CD14-positive monocyte (primary cell): Measurements from ENCODE around the gene FGF14. TPM values are rescaled to one million over a fixed set of nuclear protein-coding genes. Genes with fewer than 3 reads are reported as not detected.

ENCODE experiments used
- DNase-seq, 3 donors: peaks; one replicate each; pipeline ENCODE4 v3.0.0-alpha.2; 2011 to 2022
- H2AFZ ChIP-seq: 2 replicates; pipeline ENCODE4 v1.6.0; 2012; ENCODE audit warnings: mild to moderate bottlenecking, low read depth, low read length, inconsistent platforms; ENCODE audit not compliant: insufficient read depth, poor library complexity, severe bottlenecking
- H3K27ac ChIP-seq, 2 donors: 1 replicate in 1 of 2; 2 replicates in 1 of 2; pipeline ENCODE4 v1.5.1; 2012 to 2013; ENCODE audit warnings: low read length in 2 of 2, control low read depth in 1 of 2, inconsistent platforms in 1 of 2, low read depth in 1 of 2, mild to moderate bottlenecking in 1 of 2
- H3K27me3 ChIP-seq, 2 donors: one replicate each; pipeline versions ENCODE4 v1.6.0 to v1.6.1; 2011 to 2013; ENCODE audit warnings: low read length in 2 of 2; ENCODE audit not compliant: control insufficient read depth in 2 of 2, insufficient read depth in 2 of 2
- H3K36me3 ChIP-seq, 2 donors: replicated peaks in 1 of 2; 1 replicate in 1 of 2; 2 replicates in 1 of 2; pipeline versions ENCODE4 v1.5.1 to v1.6.1; 2012 to 2013; ENCODE audit warnings: low read length in 2 of 2, control low read depth in 1 of 2, inconsistent platforms in 1 of 2, mild to moderate bottlenecking in 1 of 2; ENCODE audit not compliant: insufficient read depth in 2 of 2, control insufficient read depth in 1 of 2
- H3K4me1 ChIP-seq, 2 donors: 1 replicate in 1 of 2; 2 replicates in 1 of 2; pipeline versions ENCODE4 v1.5.1 to v1.6.1; 2012 to 2013; ENCODE audit warnings: low read length in 2 of 2, control low read depth in 1 of 2, inconsistent platforms in 1 of 2, mild to moderate bottlenecking in 1 of 2, moderate library complexity in 1 of 2; ENCODE audit not compliant: insufficient read depth in 2 of 2, control insufficient read depth in 1 of 2
- H3K4me2 ChIP-seq: replicated peaks from 2 replicates; pipeline ENCODE3; 2012; ENCODE audit warnings: low read length, moderate library complexity, mild to moderate bottlenecking; ENCODE audit not compliant: poor library complexity, severe bottlenecking; ENCODE audit errors: extremely low read depth
- H3K4me3 ChIP-seq, 3 experiments: fragments of 200-600 bp in 1 of 3; sonication (generic) in 1 of 3; replicated peaks in 1 of 3; 1 replicate in 2 of 3; 2 replicates in 1 of 3; pipeline ENCODE4 v1.5.1; 2011 to 2013; ENCODE audit warnings: low read length in 3 of 3, mild to moderate bottlenecking in 3 of 3, control low read depth in 2 of 3, low read depth in 2 of 3, inconsistent platforms in 1 of 3, moderate library complexity in 1 of 3
- H3K79me2 ChIP-seq: 2 replicates; pipeline ENCODE4 v1.6.0; 2012; ENCODE audit warnings: mild to moderate bottlenecking, control low read depth, inconsistent platforms, low read length, moderate library complexity; ENCODE audit not compliant: insufficient read depth
- H3K9ac ChIP-seq: 2 replicates; pipeline ENCODE4 v1.6.0; 2017; ENCODE audit warnings: low read length, mild to moderate bottlenecking; ENCODE audit not compliant: insufficient read depth, poor library complexity, severe bottlenecking
- H3K9me3 ChIP-seq, 2 donors: replicated peaks in 1 of 2; 1 replicate in 1 of 2; 2 replicates in 1 of 2; pipeline versions ENCODE4 v1.5.1 to v1.6.1; 2012 to 2013; ENCODE audit warnings: low read length in 2 of 2, control low read depth in 1 of 2; ENCODE audit not compliant: control insufficient read depth in 1 of 2, insufficient read depth in 1 of 2
- H4K20me1 ChIP-seq: 2 replicates; pipeline ENCODE4 v1.6.0; 2012; ENCODE audit warnings: mild to moderate bottlenecking, low read length, control low read depth, moderate library complexity; ENCODE audit not compliant: insufficient read depth
- H3K27ac Mint-ChIP-seq, 7 donors: one replicate each; pipeline ENCODE4 v1.8.0; 2020; ENCODE audit warnings: mild to moderate bottlenecking in 7 of 7, mixed read lengths in 7 of 7, moderate library complexity in 6 of 7, inconsistent platforms in 2 of 7
- H3K27me3 Mint-ChIP-seq, 3 donors: one replicate each; pipeline ENCODE4 v1.8.0; 2021 to 2022; ENCODE audit warnings: low read depth in 3 of 3, mild to moderate bottlenecking in 3 of 3, mixed read lengths in 3 of 3, moderate library complexity in 3 of 3, inconsistent platforms in 1 of 3
- H3K36me3 Mint-ChIP-seq, 2 donors: one replicate each; pipeline ENCODE4 v1.8.0; 2020; ENCODE audit warnings: mixed read lengths in 2 of 2, inconsistent platforms in 1 of 2, mild to moderate bottlenecking in 1 of 2
- H3K4me1 Mint-ChIP-seq: one replicate; pipeline ENCODE4 v1.8.0; 2020; ENCODE audit warnings: mild to moderate bottlenecking, mixed read lengths
- H3K4me3 Mint-ChIP-seq, 2 donors: one replicate each; pipeline ENCODE4 v1.8.0; 2020; ENCODE audit warnings: mild to moderate bottlenecking in 2 of 2, mixed read lengths in 2 of 2, moderate library complexity in 1 of 2
- H3K9me3 Mint-ChIP-seq, 7 donors: one replicate each; pipeline ENCODE4 v1.8.0; 2020 to 2022; ENCODE audit warnings: mixed read lengths in 7 of 7, mild to moderate bottlenecking in 6 of 7, moderate library complexity in 6 of 7, inconsistent platforms in 2 of 7
- CTCF ChIP-seq: fragments of 200-600 bp; IDR thresholded peaks from one replicate; pipeline ENCODE4 v1.8.0; 2022; ENCODE audit warnings: antibody characterized with exemption, mild to moderate bottlenecking
- WGBS: methylation state at CpG from one replicate; pipeline ENCODE4 v1.1.5; 2013; ENCODE audit warnings: missing lambda C conversion rate; ENCODE audit not compliant: insufficient coverage; 5-methylcytosine and 5-hydroxymethylcytosine counted together
- intact Hi-C, 2 donors: fragments of 100-400 bp; cut with micrococcal nuclease; formaldehyde crosslinking; loops; one replicate each; pipeline versions ENCODE4 v1.15.0 to v1.15.1; 2023
- polyA plus RNA-seq, 3 donors: library from polyadenylated mRNA; depleted of rRNA in 1 of 3; unstranded in 2 of 3; stranded (reverse) in 1 of 3; fragments of 300-500 nt in 2 of 3; fragments of >200 nt in 1 of 3; fragmentation: Illumina TruSeq in 2 of 3; gene quantifications; 1 replicate in 2 of 3; 2 replicates in 1 of 3; pipeline ENCODE4 v1.2.3, GENCODE V29; 2012 to 2021

FGF14 gene
- polyA plus RNA-seq, 3 donors: not detected

DNA sequence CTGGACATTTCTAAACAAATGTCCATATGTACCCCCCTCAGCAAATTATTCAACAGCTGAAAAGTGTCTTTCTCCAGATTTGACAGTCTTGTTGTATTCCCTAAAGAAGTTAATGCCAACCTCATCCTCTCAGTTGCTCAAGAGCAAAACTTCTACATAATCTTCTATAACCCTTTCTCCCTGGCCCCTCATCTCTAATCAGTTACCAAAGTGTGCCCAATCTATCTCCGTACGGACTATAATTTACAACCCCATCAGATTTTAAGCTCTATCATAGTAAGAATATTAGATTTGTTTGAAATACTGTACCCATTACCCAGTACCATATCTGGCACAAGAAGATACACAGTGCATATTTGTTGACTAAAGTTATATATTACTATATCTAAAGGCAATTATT, 101.5 kb downstream of the FGF14 start:
- H3K36me3 Mint-ChIP-seq: no peaks in the 10 kb centered on the region

GRCh38 chr13:102299366-102299765, 102.5 kb downstream of the FGF14 start:
- WGBS: 93% methylated on average over 2 of the region's 6 CpGs
- Histone ChIP-seq H3K4me1 (no peaks in the 10 kb centered on the region), H2AFZ (no peak overlapping the region), H3K9me3 (no peaks in the 10 kb centered on the region), H3K4me2 (no peak overlapping the region), H3K36me3 (no peaks in the 10 kb centered on the region), H3K9ac (no peak overlapping the region), H3K4me3 (no peak overlapping the region), H3K27ac (no peak overlapping the region), H3K79me2 (no peaks in the 10 kb centered on the region), H3K27me3 (no peaks in the 10 kb centered on the region), H4K20me1 (no peaks in the 10 kb centered on the region)
- no peaks in the 10 kb centered on the region for H3K4me1 Mint-ChIP-seq
- H3K27ac Mint-ChIP-seq: no peak overlapping the region
- H3K9me3 Mint-ChIP-seq: peaks cover 0 to 2% (median 0%) of the 10 kb centered on the region in 7 donors
- TF ChIP-seq CTCF: no peak
- peaks cover 0 to 2% (median 0%) of the 10 kb centered on the region in 3 donors for H3K27me3 Mint-ChIP-seq
- no peak for DNase-seq
- H3K4me3 Mint-ChIP-seq: no peak overlapping the region
- intact Hi-C loops: no loop called here
- H3K36me3 Mint-ChIP-seq: no peaks in the 10 kb centered on the region

More for the DNA sequence above, 101.5 kb downstream of the FGF14 start:
- no peak overlapping the region for H3K4me3 Mint-ChIP-seq
- Histone ChIP-seq H4K20me1 (no peaks in the 10 kb centered on the region), H3K9me3 (no peaks in the 10 kb centered on the region), H3K4me1 (no peaks in the 10 kb centered on the region), H3K9ac (no peak overlapping the region), H3K4me3 (no peak overlapping the region), H3K79me2 (no peaks in the 10 kb centered on the region), H3K36me3 (no peaks in the 10 kb centered on the region), H3K4me2 (no peak overlapping the region), H3K27ac (no peak overlapping the region), H2AFZ (no peak overlapping the region), H3K27me3 (no peaks in the 10 kb centered on the region)
- no peak overlapping the region for H3K27ac Mint-ChIP-seq
- no CpG with 5 or more reads among the region's 2 CpGs for WGBS
- H3K9me3 Mint-ChIP-seq: peaks cover 0 to 2% (median 0%) of the 10 kb centered on the region in 7 donors
- no peak for DNase-seq
- no peaks in the 10 kb centered on the region for H3K4me1 Mint-ChIP-seq
- H3K27me3 Mint-ChIP-seq: no peaks in the 10 kb centered on the region
- intact Hi-C loops: no loop called here
- no peak for TF ChIP-seq CTCF
